Measurements from ENCODE around the gene PACS2. TPM values are rescaled to one million over a fixed set of nuclear protein-coding genes. Genes with fewer than 3 reads are reported as not detected.
"Not testable (repeated sequence)": the region's sequence is repeated elsewhere in the genome, so short reads cannot be mapped to it uniquely, and the experiment has no call there.

The PACS2 gene
- total RNA-seq, 1 donor from 2014 or later = 74.0 TPM

DNA sequence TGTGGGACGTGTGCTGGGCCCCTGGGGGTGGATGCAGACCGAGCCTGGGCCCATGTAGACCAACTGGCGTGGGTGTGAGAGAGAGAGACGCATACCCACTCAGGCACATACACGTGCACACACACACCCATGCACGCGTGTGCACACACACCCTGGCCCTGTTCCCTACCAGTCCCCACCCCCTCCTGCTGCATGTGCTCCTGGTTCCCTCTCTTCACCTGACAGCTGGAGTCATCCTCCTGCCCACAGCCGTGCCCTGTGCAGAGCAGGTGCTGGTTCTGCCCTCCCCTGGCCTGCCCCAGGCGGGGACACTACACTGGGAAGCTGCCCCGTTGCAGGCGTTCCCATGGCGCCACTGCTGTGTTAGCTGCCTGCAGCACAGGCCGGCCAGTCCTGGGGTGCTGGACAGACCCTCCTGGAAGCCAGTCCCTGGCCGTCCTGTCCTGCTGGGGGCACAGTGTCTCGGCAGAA is 18.5 kb downstream of the PACS2 start:
- DNase-seq = no peak

DNA sequence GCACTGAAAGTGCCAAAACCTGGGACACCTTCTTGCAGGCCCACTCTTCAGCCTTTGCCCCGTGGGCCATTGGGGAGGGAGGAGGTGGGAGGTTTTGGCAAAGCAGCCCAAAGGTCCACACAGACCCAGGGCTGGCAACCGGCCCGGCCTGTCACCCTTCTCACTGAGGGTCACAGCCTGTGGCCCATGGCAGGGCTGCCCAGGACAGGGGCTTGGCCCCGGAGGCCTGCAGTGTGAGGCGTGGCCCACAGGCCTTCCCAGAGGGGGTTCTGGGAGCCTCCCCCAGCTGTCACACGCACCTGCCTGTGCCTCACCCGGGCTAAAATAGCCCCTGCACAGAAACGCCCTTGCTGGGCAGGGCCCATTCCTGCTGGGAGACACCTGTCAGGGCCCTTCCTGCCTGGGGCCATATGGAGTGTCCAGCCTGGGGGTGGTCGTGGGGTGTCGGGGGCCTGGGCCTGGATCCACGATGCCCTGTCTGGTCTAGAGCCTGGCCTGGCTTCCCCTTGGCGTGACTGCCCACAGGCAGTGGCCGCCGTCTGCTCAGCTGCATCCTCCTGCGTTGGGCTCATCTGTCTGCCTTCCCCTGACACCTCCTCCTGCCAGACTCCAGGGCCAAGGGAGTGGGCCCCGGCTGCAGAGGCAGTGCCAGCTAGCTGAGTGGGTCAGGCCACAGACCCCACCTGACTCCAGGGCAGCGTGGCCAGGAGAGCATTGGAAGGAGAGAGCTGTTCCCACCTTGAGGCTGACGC is 19.2 kb downstream of the PACS2 start:
- no peak for DNase-seq

DNA sequence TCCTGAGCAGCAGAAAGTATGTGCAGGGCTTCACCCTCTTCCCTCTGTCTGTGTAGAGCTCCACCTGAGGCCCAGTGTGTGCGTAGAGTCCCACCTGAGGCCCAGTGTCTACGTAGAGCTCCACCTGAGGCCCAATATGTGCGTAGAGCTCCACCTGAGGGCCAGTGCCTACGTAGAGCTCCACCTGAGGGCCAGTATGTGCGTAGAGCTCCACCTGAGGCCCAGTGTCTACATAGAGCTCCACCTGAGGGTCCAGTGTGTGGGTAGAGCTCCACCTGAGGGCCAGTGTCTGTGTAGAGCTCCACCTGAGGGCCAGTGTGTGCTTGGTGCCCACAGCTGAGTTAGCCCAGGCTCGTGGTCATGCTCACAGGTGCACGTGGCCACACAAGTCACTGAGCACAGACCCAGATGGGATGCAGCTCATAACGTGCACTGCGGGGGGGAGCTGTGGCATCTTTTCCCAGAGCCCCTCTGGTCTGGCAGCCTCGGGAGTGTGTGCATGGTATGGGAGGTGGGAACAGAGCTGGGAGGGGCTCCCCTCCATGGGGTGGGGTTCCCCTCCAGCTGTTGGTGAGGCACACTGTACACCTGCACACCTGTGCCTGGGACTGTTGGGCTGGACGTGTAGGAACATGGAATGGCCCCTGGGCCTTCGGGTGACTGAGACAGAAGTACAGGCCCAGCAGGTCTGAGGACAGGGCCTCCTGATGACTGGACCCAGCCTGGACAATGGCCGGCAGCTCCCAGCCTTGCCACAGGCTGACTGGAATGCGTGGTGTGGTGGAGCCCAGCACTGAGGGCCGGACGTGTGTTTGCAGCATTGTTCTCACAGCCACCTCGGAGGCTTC is 20.1 kb downstream of the PACS2 start:
- DNase-seq = no peak

- DNase-seq = not testable (repeated sequence)
These were observed 20.6 kb downstream of the PACS2 start for GRCh38 chr14:105335231-105335542.

- DNase-seq = no peak
These were observed 21.4 kb downstream of the PACS2 start for GRCh38 chr14:105335735-105336476.

GRCh38 chr14:105336477-105337287 is 22.1 kb downstream of the PACS2 start:
- no peak for DNase-seq

GRCh38 chr14:105337433-105337832 is 22.9 kb downstream of the PACS2 start:
- DNase-seq = no peak

GRCh38 chr14:105337966-105338741 is 23.6 kb downstream of the PACS2 start:
- peak; percentile 56 for DNase-seq

- peak; percentile 44 for DNase-seq
These were observed 26.5 kb downstream of the PACS2 start for GRCh38 chr14:105340821-105341733.

GRCh38 chr14:105343194-105343593 is 28.6 kb downstream of the PACS2 start:
- no peak for DNase-seq

DNA sequence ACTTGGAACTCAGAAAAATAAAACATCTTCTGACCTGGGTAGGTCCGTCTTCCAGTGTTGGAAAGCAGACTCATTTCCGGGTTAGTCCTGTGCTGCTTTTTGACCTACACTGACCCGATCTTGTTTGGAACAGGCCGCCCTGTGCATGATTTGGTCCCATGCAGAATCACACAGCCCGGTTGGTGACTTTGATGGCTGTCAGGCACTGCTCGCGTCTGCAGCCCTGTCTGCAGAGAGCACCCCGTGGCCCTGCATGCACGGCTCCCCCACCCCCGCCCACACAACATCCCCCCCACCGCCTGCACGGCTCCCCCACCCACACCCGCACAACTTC is 31.6 kb downstream of the PACS2 start:
- DNase-seq = no peak

DNA sequence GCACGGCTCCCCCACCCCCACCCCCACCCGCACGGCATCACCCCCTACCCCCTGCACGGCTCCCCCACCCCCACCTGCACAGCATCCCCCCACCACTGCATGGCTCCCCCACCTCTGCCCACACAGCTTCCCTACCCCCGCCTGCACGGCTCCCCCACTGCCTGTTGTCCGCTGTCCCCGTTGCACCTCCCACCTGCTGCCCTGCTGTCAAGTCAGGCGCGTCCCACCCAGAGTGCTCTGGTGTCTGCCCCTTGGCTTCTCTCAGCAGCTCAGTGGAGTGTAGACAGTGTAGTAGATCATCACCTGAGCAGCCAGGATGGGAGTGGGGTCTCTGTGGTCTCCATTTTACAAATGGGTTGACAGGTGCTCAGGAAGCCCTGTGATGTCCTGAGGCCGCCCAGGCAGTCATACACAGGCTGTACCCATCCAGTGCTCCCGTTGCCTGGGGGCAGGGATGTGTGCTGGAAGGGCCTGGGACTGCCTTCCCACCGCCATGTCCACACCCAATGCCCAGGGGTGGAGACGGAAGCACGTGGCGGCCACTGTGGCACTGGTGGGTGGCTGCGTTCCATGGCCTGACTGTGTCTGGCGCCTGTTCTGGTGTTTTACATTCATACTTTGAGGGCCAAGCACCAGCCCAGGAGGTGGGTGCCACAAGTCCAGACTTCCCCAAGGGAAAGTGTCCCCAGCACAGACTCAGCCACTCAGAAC is 32.5 kb downstream of the PACS2 start:
- no peak for DNase-seq

DNA sequence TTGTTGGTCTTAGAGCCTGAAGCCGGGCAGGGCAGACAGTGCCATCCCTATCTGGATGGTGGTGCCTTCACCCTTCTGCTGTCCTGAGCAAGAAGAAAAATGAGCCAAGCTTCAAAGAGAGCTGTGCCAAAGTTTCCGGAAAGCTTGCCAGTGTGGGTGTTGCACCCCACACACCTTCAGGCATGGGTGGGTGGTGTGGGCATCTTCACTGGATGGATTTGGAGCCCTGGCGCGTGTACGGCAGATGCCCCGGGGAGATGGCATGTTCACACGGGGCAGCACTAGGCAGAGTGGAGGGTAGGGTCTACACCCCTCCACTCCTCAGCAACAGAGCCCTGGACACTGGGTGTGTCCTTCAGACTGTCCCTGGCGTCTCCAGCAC is 33.0 kb downstream of the PACS2 start:
- DNase-seq = no peak

DNA sequence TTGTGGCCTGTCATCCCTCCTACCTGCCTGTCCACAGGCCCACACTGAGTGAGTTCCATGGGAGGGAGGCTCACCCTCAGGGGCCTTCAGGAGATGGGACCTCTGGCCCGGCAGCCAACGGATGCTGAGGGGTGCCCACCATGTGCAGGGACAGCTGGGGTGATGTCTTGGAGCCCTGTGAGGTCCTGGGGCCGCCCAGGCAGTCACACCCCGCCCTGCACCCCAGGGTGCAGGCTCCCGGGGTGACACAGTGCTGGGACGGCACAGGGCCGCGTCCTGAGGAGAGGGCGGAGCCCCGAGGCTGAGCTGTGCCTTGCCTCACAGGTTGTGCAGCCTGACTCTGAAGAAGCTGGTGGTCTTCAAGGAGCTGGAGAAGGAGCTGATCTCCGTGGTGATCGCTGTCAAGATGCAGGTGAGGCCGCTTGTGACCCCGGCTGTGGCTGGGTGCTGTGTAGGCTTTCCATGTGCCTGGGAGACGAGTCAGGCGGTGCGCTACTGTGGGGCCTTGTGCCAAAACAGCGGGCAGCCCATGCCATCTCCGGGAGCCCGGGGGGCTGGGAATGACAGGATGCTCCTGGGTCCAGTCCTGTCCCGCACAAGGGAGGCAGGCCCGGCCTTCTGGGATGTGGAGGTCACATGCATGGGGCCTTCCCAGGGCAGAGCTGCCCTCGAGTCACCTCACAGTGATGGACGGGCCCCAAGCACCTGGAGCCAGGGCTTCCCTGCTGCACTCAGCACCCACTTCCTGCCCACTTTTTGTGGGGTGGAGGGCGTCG is 33.8 kb downstream of the PACS2 start:
- DNase-seq = no peak

DNA sequence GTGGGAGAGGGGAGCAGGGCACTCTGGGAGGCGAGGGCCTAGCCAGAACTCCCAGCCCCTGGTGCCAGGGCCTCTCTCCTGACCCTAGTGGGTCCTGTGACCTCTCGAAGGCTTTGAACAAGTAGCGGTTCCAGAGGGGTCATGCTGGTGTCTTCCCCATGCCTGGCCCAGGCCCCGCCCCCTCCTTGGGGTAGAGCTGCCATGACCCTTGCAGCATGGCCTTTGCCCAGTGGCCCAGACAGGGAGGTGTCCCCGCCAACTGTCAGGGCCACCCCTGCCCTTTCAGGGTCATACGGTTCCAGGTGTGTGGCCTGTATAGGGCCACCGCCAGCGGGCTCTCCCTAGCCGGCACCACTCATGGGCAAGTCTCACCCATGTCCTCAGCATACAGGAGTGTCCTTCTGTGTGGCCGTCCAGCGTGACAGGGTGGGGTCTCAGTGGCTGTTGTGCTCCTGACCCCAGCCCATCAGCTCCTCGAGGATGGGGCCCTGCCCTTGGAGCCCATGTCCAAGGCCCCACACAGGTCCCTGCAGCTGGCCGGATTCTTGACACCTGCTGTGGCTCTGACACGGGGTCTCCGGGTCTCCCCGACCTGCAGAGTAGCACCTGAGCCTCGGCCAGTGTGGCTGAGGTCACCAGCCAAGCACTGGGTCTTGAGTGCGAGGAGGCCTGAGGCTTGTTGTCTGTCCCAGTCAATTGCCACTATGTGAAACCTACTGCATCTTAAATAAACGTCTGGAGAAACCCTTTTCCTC is 34.6 kb downstream of the PACS2 start:
- no peak for DNase-seq

DNA sequence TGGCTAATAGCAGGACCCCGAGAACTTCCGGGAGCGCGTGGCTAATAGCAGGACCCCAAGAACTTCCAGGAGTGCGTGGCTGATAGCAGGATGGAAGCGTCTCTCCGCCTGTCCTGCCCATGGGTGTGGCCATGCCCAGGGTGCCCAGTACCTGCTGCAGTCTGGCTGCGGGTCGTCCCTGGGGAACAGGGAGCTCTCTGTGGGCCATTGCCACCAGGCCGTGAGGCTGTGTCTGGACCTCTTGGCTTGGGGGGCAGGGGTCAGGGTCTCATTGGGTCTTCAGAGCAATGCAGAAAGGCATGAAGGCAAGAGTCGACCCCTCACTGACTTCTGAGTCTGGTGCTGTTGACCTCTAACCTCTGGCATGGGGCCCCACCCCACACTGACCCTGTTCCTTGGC is 35.4 kb downstream of the PACS2 start:
- DNase-seq = no peak

GRCh38 chr14:105350450-105351244 is 36.1 kb downstream of the PACS2 start:
- DNase-seq = no peak

GRCh38 chr14:105351410-105351809 is 36.9 kb downstream of the PACS2 start:
- no peak for DNase-seq
